HG03558 (cell line): ENCODE measurements around the gene SRPRA.
"Not testable (repeated sequence)": the region's sequence is repeated elsewhere in the genome, so short reads cannot be mapped to it uniquely, and the experiment has no call there.

ENCODE experiments used
- ATAC-seq: cut with Tn5 transposase; IDR thresholded peaks from one replicate; pipeline ENCODE4 v1.9.1; 2021; ENCODE audit warnings: moderate number of reproducible peaks; ENCODE audit not compliant: unreplicated experiment; ENCODE audit errors: extremely low read depth

SRPRA gene

DNA sequence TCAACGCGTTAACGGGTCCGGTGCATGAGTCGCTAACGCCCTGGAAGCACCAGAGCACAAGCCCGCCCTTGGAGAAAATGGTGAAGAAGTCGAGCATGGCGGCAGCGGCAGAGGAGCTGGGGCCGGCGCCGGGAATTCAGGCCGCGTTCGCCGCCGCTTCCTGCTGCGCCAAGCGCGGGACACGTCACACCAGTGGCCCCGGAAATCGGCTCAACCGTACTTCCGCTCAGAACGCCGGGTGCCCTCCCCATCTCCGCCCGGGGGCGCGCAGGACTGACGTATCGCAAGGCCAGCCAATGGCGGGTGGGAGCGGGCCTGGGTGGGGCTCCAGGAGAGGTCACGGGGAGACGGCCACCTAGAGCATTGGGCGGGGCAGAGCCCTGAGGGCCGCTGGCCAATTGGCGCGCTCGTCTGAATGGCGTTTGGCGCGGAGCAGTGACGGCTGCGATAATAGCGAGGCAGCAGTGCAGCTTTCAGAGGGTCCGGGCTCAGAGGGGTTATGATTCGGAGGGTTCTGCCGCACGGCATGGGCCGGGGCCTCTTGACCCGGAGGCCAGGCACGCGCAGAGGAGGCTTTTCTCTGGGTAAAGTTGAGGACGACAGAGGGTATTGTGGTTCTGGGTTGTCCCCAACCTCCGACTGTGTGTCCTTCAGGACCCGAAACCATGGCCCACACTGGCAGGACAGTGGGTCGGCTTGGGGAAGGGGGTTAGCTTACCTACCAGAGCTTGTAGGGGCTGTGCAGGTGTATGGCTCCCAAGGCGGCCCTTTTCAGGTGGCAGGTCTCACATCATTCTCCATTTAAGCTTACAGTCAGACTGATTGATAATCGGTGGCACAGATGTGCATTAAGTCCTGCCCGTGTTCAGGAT, at the start of gene SRPRA, which contains the start of gene FOXRED1:
TSS of gene SRPRA (minus strand) at position 188 of the 872 bp plus-strand sequence. CDS start at position 97, 91 bp downstream.
TSS of gene FOXRED1 (plus strand) at position 447 of the 872 bp plus-strand sequence. CDS start at position 500, 53 bp downstream.
- ATAC-seq, result peak; percentile 96

DNA sequence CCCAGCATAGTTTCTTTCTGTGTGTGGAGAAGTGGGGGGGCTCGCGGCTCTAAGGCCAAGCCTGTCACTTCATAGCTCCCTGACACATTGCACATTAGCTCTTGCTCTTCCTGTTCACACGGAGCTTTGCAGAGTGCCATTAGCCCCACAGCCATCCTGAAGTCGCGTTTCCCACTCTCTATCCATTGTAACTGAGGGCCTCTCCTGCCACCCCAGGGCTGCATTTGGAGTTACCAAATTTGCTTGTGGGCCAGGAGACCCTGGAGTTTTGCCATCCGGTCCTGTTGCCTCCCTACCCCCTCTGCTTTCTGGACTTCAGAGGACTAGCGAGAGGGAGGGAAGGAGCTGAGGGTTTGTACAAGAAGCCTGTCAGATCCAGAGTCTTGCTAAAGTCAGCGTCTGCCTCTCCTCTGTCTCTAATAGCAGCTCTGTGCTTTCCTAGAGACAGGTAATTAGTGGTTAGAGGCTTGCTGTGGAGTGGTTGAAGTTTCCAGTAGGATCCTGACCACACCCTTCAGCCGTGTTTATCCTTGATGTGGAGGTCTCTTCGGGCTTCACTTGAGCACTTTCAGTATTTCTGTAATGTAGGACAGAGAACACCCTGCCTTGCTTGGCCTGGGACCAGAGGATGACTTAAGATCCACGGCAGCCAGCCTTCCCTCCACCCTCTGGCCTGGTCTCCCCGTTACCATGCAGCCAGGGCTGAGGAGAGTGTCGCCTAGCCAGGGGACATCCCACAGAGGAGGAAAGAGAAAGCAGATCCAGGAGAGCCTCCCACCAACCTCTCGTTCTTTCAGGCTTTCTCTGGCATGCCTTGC, 49.3 kb upstream of the SRPRA start:
- ATAC-seq, result no peak

- ATAC-seq, result no peak
Observed at GRCh38 chr11:126317432-126317755, 48.7 kb upstream of the SRPRA start.

- ATAC-seq, result no peak
Observed at GRCh38 chr11:126313826-126314225, 45.1 kb upstream of the SRPRA start.

DNA sequence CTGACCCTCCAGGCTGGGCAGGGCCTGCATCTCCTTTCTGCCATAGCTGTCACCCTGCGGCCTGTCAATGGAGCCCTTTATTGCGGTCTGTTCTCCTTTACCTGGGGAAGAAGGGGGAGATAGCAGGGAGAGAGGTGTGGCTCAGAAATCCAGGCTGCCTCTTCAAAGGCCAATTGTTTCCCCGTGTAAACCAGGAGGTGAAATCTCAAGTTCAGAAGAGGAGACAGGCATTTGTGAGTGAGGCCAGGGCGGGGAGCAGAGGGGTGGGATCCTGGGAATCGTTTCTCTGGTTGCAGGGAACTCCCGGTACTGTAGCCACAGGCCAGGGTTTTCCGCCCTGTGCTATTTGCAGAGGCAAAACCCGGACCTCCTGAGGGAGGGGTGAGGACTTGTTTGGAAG, 44.3 kb upstream of the SRPRA start:
- ATAC-seq, result no peak

- ATAC-seq, result peak; percentile 73
Observed at GRCh38 chr11:126311401-126312291, 43.0 kb upstream of the SRPRA start.

- no peak for ATAC-seq
Observed at GRCh38 chr11:126310992-126311310, 42.3 kb upstream of the SRPRA start.

GRCh38 chr11:126310200-126310991, 41.7 kb upstream of the SRPRA start:
- peak; percentile 24 for ATAC-seq

GRCh38 chr11:126308771-126309170, 40.1 kb upstream of the SRPRA start:
- ATAC-seq, result not testable (repeated sequence)

DNA sequence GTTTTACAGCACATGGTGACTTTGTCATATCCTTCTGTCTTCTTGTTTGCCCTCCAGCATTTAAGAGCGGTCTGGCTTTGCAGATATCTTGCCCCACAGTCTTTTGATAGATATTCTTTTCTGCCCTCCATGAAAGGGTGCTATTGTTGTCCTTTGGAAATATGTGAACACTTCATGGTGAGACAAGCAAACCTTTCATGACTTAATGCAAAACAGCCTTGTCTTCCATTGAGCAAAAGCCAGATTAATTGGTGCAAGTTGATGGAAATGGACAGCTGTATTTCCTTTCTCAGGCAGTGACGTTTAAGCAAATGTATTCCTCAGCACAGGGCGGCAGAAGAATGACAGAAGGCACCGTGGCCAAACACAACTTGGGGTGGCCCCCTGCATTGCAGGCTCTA, 39.6 kb upstream of the SRPRA start:
- ATAC-seq, result no peak

GRCh38 chr11:126307706-126308105, 39.0 kb upstream of the SRPRA start:
- no peak for ATAC-seq

DNA sequence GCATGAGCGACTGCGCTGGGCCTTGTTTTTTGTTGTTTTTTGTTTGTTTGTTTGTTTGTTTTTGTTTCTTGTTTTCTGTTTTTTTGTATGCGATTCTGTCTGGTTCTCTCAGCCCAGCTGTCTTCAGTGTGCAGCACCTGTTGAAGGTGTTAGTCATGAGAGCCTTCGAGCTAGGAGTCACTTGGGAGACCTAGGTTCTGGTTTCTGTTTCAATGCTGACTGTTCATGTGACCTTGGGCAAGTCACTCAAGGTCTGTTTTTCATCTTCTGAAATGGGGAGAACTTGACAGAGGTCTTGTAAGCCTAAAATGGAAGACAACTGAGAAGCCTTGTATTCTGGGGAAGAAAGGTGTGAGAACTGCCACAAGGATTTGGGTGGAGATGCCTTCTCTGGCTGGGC, 37.0 kb upstream of the SRPRA start:
- ATAC-seq, result peak; percentile 46

- no peak for ATAC-seq
Observed at GRCh38 chr11:126304457-126305075, 35.9 kb upstream of the SRPRA start.

DNA sequence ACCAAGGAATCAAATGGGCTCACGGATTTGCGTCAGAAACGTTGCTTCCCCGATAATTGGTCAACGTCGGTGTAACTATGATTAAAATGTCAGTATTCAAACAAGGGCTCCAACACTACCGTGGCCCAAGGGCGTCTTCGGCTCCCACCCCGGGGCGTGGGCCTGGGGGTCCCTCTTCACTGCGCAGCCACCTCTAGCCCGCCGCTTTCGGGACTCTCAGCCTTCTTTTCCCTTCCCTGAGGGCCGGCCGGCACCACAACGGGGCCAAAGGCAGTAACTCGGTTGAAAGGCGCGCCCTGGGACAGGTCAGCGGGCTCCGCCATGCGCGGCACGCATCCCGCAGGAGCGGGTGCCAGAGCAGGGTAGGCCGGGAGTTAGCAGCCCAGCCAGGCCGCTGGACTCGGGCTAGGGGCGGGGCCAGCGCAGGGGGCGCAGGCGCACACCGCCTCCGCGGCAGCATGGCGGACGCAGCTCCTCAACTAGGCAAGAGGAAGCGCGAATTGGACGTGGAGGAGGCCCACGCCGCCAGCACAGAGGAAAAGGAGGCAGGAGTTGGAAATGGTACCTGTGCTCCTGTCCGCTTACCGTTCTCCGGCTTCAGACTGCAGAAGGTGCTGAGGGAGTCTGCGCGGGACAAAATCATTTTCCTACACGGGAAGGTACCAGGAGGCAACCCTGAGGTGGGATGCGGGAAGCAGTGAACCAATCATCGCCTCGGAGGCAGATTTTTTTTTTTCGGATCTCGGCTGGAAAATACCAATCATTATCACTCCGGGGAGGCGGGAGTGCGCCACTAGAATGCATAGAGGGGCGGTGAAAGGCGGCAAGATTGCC, 35.1 kb upstream of the SRPRA start, which contains the start of gene DCPS:
TSS of gene DCPS (plus strand) at position 438 of the 834 bp plus-strand sequence. CDS start at position 459, 21 bp downstream.
- peak; percentile 65 for ATAC-seq

DNA sequence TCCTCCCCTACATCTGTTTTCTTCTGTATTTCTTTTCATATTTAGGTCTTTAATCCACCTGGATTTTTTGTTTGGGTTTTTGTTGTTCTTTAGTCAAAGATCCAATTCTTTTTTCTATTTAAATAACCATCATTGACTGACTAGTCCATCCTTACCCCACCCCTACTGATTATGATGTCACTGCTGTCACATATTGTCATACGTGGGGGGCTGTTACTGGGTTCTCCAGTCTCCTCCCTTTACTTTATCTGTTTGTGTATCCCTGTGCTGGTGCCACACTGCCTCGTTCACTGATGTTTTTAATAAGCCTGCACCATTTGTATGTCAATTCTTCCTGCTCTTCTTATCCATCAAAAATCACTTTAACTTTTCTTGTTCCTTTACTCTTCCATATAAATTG, 28.3 kb upstream of the SRPRA start:
- no peak for ATAC-seq

- no peak for ATAC-seq
Observed at GRCh38 chr11:126293726-126294125, 25.0 kb upstream of the SRPRA start.

- no peak for ATAC-seq
Observed at GRCh38 chr11:126290887-126291286, 22.2 kb upstream of the SRPRA start.

DNA sequence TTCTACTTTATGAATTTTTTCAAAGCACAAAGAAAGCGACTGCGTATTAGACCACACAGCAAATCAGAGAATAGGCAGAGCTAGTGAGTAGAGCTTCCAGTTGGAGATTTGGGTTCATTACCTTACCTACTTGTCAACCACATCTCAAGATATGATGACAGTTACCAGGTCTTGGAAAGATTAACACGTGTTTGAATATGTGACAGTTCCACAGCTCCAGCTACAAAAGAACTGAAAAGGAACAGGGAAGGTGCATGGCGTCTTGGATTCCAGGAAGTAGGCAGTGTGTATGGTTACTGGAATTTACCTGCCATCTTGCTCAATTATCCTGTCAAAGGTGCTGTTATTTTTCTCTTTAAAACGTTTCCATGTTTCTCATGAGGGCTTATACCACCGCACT, 19.5 kb upstream of the SRPRA start:
- ATAC-seq, result no peak
